ENCODE results near the gene C17orf113.
A peak's percentile ranks its signal among the peaks of the same experiment; 100 is the strongest.
"Not testable (repeated sequence)": the region's sequence is repeated elsewhere in the genome, so short reads cannot be mapped to it uniquely, and the experiment has no call there.

C17orf113 gene

DNA sequence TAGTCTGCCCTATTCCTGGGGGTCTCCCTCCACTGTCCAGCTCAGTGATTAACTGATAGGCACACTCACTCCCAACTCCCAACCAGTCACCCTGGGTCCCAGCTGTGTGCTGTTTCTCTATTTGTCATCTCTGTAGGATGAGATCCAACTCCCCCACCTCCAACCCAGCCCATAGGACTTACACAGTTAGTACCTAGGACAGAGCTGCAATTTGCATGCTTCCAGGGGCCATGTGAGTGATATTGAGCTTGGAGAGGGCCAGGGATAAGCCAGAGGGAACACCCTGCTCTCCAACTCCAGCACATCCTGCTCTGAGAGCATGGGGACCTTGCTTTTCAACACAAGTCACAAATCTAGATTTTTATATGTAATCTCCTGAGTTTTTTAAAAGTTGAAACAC is 8.8 kb downstream of the C17orf113 start:
- no peak for DNase-seq (ENCODE audit: low read depth)

DNA sequence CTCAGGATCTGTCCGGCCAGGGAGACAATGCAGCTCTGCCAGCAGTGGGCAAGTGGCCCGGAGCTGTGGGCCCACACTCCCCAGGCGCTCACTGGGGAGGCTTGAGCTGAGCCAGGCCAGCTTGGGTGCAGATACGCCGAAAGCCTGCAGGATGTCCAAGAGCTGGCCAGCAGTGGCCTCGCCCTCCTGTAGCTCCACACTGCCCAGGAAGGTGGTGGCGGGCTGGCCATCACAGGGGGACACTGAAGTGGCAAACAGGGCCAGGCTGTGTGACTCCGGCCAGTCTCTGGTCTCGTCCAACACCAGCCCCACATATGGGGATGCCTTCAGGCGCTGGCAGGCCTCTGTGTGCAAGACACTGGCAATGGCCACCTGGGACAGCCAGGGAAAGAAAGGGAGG is 9.6 kb downstream of the C17orf113 start:
- DNase-seq (ENCODE audit: low read depth) = no peak

DNA sequence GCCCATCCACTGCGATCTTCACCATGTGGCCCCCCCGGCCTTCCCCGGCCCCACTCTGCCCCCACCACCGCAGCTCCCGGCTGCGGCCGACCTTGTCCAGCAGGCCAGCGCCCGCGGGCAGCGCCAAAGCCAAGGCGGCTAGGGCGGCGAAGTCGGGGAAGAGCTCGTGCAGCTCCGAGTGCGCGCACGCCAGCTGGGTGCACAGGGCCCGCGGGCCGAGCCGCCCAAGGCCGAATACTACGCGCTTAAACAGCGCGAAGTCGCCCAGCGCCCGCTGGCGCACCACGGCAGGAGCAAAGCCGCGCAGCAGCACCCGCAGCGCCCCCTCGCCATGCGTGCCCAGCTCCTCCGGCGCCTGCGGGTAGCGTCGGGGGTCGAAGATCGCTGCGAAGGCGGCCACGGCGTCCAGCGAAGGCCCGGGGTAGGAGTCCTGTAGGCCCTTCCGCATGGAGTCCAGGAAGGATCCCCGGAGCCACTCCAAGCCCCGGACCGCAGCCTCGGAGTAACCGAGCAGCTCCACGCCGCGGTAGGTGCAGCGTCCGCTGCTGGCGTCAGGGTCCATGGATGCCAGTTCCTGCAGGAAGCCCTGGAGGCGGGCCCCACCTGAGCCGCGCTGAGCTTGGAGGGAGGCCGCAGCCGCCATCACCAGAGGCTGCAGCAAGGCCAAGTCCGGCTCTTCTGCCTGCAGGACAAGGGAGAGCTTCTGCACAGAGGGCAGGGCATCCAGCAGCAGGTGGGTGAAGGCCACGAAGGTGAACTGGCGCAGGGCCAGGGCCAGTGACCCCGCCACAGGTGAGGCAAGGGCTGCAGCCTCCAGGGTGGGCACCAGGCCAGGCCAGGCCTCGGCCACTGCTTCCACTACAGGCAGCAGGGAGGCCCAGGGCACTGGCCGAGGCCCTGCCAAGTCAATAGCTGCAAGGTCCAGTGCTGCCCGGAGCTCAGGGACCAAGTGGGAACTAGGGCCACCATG is 10.3 kb downstream of the C17orf113 start:
- no peak for DNase-seq (ENCODE audit: low read depth)

DNA sequence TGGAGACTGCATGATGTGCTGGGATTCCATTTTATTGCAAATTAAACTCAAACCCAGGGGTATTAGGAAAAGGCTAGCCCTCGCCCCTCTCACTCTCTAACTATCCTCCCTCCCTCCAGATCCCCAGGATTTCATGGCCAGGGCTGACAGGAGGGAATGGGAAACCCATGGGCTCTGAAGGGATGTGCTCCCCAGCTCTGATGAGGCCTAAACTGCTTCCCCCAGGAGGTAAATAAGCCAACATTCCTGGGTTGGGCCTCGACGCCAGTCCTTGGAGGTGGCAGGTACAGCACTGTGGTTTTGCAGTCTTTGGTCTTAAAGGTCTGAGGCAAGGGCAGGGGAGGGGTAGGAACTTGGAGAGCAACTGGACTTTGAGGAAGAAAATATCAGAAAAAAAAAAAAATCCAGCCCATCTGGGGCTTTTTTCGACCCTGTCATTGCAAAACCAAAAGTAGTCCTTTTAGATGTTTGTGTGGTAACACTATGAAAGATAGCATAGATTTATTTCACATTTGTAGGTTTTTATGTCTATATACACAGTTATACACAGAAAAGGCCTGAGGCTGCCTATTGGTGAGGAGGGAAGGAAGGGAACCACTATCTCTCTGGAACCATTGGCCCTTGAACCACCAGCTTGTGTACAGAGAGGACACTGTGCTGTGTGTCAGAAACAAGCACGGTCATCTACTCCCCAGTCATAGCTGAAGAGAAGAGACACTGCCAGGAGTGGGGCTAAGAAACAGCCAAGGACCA is 12.0 kb downstream of the C17orf113 start:
- DNase-seq (ENCODE audit: low read depth) = no peak

DNA sequence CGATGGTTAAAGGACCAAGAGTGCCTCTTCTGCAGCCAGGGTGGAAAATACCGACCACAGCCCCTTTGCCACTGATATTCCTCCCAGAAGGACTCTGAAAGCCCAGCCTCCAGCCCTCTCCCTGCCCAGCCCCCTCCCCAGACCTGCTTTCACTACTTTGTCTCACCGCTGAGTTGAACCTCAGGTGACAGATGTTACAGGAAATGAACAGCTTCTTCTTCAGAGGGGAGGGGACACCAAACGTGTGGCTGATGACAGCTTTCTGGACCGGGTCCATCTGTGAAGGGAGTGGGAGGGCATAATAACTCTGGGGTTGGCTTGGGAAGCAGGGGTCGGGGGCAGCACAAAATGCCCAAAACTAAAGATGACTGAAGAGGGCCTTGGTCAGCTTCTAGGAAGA is 16.3 kb downstream of the C17orf113 start:
- DNase-seq (ENCODE audit: low read depth) = no peak

DNA sequence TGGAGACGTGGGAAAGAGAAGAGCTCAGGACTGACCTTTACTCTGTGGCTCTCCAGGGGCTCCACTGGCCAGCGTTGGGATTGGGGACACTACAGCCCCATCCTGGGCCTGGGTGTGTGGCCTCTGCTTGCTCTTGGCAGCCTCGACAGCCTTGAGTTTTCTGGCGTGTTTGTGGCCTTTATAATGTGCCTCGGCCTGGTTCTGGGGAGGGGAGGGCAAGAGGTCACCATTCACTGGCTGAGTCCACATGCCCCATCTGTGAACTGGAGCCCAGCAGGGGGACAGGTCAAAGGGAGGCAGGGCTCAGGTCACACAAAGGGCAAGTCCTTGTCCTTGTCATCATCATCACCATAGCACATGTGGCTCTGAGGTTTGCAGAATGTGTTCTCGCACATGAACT is 18.8 kb downstream of the C17orf113 start:
- no peak for DNase-seq (ENCODE audit: low read depth)

DNA sequence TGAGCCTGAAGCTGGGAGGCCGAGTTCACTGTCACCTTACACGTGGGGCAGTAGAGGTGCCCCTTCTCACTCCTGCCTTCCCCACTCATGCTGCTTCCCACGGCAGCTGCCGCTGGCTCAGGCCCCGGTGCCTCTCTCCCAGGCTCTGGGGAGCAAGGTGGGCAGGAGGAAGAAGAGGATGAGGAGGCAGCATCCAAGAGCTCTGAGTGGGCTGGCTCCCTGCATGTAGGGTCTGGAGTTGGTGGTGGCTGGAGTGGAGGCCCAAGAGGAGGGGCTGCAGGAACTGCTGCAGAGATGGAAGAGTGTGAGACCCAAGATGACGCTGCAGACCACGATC is 21.6 kb downstream of the C17orf113 start:
- DNase-seq (ENCODE audit: low read depth) = no peak

DNA sequence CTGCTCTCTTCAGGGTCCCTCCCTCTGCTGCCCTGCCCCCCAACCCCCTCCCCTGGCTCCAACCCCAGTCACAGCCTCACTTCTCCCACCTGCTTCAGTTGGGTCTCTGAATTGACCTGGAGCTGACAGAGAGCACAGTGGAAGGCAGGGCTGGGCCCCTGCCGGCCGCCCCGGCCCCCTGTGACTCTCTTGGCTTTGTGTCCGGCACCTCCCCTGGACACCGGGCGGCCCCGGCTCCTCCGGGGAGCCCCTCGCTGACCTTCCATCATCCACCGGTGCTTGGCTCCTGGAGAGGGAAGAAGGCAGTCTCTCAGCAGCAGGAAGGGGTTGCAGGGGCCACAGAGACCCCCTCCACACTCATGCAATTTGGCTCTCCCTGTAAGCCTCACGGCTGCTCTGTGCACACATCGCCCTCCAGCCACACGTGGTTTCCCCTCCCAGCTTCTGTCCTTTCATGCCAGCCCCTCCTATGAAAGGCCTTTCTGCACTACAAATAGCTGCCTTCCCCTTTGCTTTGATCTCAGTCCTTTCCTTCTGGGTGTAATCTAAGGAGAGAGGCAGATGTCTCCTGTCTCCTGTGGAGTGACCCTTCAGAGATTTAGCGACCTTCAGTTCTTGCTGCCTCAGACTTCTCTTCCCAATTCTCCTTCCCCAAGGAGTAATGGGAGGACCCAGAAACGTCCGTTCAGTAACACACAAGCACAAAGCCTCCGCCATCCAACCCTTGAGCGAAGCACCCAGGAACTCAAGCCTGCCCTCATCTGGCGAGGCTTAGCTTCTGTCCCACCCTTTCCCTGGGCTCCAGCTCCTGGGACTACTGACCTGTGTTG is 22.2 kb downstream of the C17orf113 start:
- no peak for DNase-seq (ENCODE audit: low read depth)

DNA sequence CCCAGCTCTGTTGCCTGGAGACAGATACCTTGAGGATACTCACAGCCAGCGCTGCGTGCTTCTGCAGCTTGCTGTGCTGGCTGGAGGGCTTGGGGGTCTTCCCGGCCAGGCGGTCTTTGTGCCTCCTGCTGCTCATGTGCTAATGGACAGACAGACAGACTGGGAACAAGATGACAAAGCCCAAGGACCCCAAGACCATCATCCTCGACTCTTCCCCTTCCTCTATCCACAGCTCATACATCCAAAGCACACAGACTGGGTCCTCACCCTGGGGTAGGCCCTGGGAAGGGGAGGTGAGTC is 22.9 kb downstream of the C17orf113 start:
- DNase-seq (ENCODE audit: low read depth) = no peak

DNA sequence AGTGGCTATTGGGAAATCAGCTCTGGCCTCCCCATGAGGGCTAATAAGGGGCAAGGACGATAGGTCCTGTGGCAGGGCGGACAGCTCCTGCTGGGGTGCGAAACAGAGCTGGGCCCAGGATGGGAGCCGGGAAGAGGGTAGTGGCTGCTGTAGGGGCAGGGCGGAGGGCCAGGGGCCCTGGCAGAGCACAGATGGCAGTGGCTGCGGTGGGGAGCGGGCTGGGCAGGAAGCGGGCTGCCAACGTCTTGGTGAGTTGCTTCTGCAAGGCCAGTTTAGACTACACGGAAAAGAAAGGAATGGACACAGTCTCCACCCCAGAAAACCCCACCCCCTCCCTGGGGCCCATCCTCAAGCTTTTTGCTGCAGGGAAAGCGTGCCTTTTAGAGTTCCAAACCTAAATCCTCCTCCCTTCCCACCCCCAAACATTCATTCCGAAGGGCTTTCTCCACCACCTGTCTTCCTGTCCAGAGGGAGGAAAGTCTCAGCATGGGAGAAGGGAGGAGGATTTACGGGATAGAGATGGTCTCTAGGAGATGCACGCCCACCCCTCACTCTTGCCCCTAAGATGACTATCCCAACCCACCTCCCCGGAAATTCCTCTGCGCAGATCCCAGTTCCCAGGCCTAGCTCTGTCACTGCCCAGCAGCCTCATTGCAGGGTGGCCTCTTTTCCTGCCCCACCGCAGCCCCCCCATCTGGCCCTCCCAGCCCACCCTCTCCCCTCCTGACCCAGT is 23.4 kb downstream of the C17orf113 start:
- no peak for DNase-seq (ENCODE audit: low read depth)

DNA sequence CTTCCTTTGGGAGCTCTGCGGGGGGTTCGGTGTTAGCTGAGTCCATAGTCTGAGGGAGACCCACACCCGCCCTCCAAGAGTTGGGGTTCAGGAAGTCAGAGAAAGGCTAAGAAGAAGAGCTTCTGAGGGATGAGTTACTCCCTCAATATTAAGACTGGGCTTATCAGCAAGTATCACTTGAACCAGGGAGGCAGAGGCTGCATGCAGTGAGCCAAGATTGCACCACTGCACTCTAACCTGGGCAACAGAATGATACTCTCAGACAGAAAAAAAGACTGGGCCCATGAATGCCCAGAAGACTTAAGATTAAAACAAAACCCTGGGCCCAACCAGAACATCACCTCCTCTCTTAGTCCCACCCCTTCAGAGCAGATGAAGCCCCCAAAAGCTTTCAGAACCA is 24.5 kb downstream of the C17orf113 start:
- no peak for DNase-seq (ENCODE audit: low read depth)

DNA sequence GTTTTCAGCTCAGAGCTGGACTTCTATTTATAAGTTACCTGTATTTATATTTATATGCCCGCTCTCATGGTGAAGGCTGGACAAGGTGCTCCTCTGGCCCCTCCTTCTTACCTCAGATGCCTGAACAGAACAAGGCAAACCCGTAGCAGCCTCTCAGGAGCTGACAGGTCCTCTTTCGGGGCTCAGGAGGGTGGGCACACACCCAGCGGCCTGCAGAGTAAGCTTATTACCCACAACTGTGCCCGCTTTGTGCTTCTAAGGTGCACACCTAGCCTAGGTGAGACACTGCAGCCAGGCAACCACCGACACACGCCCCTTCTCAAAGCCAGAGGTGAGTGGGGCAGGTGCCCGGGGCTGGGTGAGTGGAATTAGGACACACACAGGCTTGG is 25.2 kb downstream of the C17orf113 start:
- DNase-seq (ENCODE audit: low read depth) = no peak

DNA sequence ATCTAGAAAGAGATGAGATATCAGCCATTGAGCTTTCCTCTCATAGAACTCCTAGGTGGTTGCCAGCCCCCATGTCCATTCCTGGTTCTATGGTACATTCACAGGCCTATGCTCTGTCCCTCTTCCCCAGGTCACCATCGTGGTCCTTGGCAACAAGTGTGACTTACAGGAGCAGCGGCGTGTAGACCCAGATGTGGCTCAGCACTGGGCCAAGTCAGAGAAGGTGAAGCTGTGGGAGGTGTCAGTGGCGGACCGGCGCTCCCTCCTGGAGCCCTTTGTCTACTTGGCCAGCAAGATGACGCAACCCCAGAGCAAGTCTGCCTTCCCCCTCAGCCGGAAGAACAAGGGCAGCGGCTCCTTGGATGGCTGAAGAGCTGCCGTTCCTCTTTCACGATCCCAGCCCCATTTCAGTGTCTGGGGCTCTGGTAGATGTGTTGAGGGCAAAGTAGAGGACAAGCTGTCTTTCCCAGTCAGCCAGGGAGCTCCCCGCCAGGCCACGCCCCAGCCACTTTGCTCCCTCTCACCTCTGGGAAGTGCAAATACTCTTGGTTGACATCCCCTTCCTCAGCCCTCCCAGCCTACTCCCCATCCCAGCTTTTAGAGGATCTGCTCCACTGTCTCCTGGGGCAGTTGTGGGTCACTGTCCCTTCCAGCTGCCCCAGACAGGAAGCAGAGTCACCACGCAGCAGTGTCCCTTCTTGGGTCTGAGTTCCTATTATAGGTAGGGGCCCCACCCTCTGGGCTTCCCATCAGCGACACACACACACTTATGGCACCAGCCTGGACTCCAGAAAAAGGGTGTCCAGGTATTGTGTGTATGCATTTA is 26.7 kb downstream of the C17orf113 start:
- no peak for DNase-seq (ENCODE audit: low read depth)

DNA sequence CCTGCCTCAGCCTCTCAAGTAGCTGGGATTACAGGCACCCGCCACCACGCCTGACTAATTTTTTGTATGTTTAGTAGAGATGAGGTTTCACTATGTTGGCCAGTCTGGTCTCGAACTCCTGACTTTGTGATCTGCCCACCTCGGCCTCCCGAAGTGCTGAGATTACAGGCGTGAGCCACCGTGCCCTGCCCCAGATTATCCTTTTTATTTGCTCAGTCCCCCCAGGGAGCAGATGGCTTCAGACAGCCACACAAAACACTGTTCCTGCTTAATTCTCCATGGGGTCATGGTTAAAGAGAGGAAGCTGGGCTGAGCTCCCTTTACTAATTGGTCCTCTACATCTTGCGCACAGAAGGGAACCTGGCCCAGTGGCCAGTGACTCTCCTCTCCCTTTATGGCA is 29.6 kb downstream of the C17orf113 start:
- not testable (repeated sequence) for DNase-seq (ENCODE audit: low read depth)

DNA sequence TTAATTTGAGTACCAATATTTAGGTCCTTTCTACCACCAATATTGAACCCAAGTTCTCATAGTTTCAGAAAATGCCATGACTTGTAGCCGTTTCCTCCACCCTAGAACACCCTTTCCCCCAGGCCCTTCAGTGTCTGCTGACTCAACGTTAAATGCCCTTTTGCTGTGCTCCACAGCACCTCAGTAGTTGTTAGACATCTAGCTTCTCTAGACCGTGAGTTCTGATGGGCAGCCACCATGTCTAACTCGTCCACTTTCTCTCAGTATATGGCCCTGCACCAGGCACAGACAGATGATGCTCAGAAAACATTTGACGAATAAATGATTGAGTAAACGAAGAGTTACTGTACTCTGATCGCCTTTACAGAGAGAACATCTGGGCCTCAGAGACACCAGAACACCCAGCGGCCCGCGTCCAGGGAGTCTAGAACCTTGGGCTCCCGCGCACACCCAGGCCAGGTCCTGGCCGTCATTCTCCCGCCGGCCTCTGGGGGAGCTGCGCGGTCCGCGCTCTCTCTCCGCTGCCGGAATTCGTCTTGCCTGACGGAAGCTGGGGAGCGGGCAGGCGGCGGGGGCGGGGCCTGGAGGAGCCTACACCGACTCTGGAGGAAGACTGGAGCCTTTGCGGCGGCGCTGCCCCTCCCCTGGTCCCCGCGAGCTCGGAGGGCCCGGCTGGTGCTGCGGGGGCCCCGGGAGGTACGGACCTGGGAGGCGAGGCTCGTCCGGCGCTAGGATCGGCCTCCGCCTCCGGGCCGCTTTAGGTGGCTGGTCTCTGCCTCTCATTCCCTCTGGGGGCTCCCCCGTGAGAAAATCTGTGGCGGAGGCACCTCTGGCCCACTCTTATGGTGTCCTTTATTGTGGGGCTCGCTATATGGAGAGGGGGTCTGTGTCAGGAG is 30.6 kb downstream of the C17orf113 start, which contains the start of gene NKIRAS2:
NKIRAS2 (plus strand) TSS at position 582 of the 896 bp plus-strand sequence. CDS start 1,488 bp downstream, outside the sequence.
- DNase-seq (ENCODE audit: low read depth) = peak; percentile 85

DNA sequence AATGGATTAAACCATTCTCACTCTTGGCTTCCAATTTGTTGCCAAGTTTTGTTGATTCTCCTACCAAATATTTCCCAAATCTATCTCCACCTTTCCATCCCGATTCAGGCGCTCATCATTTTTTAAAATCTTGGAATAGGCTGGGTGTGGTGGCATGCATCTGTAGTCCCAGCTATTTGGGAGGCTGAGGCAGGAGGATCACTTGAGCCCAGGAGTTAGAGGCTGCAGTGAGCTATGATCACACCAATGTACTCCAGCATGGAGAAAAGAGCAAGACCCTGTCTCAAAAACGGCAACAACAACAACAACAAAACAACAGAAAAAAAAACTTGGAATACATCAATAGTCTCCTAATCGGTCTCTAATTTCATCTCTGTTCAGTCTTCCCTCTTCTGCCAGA is 31.4 kb downstream of the C17orf113 start:
- no peak for DNase-seq (ENCODE audit: low read depth)

DNA sequence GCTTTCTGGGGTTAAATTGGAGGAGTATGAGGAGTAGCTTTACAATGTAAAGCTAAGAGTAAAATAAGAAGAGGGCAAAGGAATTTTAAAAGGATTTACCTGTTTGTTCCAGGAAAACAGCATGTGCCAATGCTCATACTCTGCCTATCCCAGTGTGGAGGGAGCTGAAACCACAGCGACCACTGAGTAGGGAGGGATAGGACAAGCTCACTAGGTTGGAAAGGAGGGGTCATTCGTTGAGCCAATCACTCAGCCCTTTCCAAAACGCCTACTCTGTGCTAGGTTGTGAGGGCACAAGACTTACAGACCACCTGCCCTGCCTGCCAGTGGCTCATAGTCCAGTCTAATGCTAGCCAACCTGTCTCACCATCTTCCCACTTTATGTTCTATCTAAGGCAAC is 32.1 kb downstream of the C17orf113 start:
- no peak for DNase-seq (ENCODE audit: low read depth)

DNA sequence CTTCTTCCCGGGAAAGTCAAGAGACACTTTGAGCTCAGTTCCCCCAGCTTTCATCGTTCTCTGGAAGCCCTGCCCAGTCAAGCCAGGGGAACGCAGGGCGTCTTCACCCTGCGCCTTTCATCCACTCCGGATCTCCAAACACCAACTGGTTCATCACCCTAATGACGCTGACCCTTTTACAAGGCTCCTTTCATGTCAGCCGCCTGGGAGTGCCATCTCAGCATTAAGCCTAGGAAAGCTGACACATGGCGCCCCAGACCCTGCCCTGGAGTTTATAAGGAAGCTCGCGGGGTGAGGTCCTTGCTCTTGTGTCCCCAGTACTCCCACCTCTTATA is 32.6 kb downstream of the C17orf113 start:
- DNase-seq (ENCODE audit: low read depth) = no peak

DNA sequence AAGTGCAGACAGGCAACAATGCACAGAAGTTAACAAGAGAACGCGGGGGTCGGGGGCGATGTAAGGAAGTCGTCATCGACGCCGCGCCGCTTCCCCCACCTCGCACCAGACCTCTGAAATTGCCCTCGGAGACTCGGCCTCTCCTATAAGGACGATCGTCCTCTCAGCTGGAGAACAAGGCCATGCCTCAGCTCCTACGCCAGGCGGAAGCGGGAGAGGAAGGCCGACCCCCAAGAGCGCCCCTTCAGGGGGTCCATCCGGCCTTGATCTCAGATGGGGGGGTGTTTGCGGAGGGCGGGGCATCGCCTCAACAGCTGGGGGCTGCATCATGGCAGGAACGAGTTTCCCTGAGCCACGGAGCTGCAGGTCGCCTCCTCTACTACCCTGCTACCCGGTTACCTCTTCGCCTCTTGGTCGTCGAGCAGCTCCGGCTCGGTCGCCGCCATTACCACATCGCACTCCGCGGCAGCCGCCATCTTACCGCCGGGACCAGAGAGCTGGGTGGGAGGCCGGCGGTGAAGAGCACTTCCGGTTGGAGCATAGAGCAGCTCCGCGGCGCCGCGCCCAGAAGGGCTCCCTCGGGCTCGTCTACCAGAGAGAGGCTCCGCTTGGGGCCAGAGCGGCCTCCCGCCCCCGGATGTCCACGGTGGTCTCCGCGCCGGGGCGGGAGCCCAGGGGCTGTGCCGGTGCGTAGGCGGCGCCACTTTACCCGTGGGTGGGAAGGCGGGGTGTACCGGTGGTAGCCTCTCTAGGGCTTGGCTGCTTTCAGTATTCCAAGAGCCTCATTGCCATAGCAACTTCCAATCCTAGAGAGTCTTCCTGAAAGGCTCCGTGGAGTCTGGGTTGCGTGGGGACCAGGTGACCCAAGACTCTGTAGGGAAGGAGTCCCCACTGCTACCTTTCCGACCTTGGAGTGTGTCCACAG is 33.2 kb downstream of the C17orf113 start, which contains the start of gene DNAJC7:
DNAJC7 (minus strand) TSS at position 499 of the 925 bp plus-strand sequence; CDS start at position 476, 23 bp downstream.
- DNase-seq (ENCODE audit: low read depth) = peak; percentile 71

All from stimulated activated CD8-positive, alpha-beta memory T cell treated with anti-CD3 and anti-CD28 coated beads, Interleukin-15, amount 100 ng/mL, for 1 hour (primary cell).